Measurements from ENCODE around the gene ELOA.

ELOA gene

DNA sequence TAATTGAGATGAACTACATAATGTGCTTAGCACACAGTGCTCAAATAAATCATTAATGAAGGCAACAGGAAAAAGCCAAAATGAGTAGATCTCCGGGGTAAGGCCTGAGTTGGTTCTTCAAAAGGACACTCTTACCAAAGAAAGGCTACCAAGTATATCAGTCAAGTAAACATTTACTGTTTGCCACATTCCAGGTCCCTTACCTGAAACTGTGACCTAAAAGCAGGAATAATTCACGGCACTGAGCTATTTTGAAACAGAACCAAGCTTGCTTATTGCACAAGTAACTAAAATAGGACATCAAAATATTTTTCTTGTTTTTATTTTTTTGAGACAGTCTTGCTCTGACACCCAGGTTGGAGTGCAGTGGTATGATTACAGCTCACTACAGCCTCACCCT, 32.9 kb downstream of the ELOA start:
- no peak for TF ChIP-seq TAF1 (IDR thresholded peaks at IDR 0.05; ENCODE audit: low read depth)
- TF ChIP-seq EGR1 (IDR thresholded peaks at IDR 0.05): no peak
- no peak for TF ChIP-seq YY1 (IDR thresholded peaks at IDR 0.05; ENCODE audit: low read depth)
- TF ChIP-seq ZBTB7A (IDR thresholded peaks at IDR 0.05; ENCODE audit: low read depth): no peak
- TF ChIP-seq CEBPB (IDR thresholded peaks at IDR 0.05): no peak
- no peak for TF ChIP-seq CREB1 (IDR thresholded peaks at IDR 0.05; ENCODE audit: low read depth)
- TF ChIP-seq FOXM1 (IDR thresholded peaks at IDR 0.05; ENCODE audit: borderline replicate concordance, low read depth): no peak
- TF ChIP-seq, protein P1, sequence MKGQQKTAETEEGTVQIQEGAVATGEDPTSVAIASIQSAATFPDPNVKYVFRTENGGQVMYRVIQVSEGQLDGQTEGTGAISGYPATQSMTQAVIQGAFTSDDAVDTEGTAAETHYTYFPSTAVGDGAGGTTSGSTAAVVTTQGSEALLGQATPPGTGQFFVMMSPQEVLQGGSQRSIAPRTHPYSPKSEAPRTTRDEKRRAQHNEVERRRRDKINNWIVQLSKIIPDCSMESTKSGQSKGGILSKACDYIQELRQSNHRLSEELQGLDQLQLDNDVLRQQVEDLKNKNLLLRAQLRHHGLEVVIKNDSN (IDR thresholded peaks at IDR 0.05): no peak
- TF ChIP-seq EP300 (IDR thresholded peaks at IDR 0.05; ENCODE audit: borderline replicate concordance): no peak
- no peak for TF ChIP-seq TEAD4 (IDR thresholded peaks at IDR 0.05)
- TF ChIP-seq, protein P2, sequence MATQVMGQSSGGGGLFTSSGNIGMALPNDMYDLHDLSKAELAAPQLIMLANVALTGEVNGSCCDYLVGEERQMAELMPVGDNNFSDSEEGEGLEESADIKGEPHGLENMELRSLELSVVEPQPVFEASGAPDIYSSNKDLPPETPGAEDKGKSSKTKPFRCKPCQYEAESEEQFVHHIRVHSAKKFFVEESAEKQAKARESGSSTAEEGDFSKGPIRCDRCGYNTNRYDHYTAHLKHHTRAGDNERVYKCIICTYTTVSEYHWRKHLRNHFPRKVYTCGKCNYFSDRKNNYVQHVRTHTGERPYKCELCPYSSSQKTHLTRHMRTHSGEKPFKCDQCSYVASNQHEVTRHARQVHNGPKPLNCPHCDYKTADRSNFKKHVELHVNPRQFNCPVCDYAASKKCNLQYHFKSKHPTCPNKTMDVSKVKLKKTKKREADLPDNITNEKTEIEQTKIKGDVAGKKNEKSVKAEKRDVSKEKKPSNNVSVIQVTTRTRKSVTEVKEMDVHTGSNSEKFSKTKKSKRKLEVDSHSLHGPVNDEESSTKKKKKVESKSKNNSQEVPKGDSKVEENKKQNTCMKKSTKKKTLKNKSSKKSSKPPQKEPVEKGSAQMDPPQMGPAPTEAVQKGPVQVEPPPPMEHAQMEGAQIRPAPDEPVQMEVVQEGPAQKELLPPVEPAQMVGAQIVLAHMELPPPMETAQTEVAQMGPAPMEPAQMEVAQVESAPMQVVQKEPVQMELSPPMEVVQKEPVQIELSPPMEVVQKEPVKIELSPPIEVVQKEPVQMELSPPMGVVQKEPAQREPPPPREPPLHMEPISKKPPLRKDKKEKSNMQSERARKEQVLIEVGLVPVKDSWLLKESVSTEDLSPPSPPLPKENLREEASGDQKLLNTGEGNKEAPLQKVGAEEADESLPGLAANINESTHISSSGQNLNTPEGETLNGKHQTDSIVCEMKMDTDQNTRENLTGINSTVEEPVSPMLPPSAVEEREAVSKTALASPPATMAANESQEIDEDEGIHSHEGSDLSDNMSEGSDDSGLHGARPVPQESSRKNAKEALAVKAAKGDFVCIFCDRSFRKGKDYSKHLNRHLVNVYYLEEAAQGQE (IDR thresholded peaks at IDR 0.05; ENCODE audit: low read depth): no peak
- TF ChIP-seq, protein P3, sequence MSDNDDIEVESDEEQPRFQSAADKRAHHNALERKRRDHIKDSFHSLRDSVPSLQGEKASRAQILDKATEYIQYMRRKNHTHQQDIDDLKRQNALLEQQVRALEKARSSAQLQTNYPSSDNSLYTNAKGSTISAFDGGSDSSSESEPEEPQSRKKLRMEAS (IDR thresholded peaks at IDR 0.05): no peak
- TF ChIP-seq NFIC (IDR thresholded peaks at IDR 0.05): no peak

DNA sequence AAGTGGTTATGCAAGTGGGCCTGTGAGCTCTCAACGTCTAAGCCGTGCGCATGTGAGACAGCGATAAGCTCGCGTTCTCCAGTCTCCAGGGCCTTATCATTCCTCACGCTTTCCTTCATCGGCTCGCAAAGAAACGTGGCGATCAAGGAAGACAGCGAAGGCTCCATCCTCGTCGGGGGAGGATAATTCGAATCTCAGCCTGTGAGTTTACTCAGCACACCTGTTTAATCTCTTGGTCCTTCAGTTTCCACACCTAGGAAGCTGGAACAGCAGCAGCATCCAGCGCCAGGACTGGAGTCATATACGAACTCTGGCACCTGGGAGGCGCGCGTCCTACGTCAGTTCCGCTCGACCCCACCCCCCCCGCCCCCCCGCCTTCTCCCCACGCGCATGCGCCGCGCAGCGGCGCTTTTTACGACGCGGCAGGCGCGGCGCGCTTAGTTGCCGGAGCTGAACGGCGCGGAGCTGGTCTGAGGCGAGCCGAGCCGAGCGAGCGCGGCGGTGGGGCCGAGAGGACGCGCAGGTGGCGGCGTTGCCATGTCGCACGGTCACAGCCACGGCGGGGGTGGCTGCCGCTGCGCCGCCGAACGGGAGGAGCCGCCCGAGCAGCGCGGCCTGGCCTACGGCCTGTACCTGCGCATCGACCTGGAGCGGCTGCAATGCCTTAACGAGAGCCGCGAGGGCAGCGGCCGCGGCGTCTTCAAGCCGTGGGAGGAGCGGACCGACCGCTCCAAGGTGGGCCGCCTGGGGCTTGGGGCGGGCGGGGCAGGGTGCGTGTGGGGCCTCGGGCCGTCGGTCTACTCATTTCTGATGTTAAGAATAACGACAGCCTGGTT, 34.9 kb downstream of the ELOA start, which contains the start of gene PITHD1:
PITHD1 (plus strand) TSS at position 440 of the 836 bp plus-strand sequence; CDS start at position 538, 98 bp downstream.
- peak; percentile 42; the same call in 1 of the 2 replicates for TF ChIP-seq FOXM1 (IDR thresholded peaks at IDR 0.05; ENCODE audit: borderline replicate concordance, low read depth)
- TF ChIP-seq CREB1 (IDR thresholded peaks at IDR 0.05; ENCODE audit: low read depth): peak; percentile 86
- TF ChIP-seq EGR1 (IDR thresholded peaks at IDR 0.05): no peak
- peak; percentile 47; the same call in 1 of the 2 replicates for TF ChIP-seq YY1 (IDR thresholded peaks at IDR 0.05; ENCODE audit: low read depth)
- TF ChIP-seq NFIC (IDR thresholded peaks at IDR 0.05): 0 out of 2 replicates have a peak, but pooled peaks have one; percentile 8
- no peak for TF ChIP-seq RAD21 (IDR thresholded peaks at IDR 0.05; ENCODE audit: low read depth)
- TF ChIP-seq TAF1 (IDR thresholded peaks at IDR 0.05; ENCODE audit: low read depth): peak; percentile 74; the same call in 1 of the 2 replicates
- TF ChIP-seq, protein P2 (IDR thresholded peaks at IDR 0.05; ENCODE audit: low read depth): no peak
- TF ChIP-seq EP300 (IDR thresholded peaks at IDR 0.05; ENCODE audit: borderline replicate concordance): peak; percentile 34; the same call in 1 of the 2 replicates

DNA sequence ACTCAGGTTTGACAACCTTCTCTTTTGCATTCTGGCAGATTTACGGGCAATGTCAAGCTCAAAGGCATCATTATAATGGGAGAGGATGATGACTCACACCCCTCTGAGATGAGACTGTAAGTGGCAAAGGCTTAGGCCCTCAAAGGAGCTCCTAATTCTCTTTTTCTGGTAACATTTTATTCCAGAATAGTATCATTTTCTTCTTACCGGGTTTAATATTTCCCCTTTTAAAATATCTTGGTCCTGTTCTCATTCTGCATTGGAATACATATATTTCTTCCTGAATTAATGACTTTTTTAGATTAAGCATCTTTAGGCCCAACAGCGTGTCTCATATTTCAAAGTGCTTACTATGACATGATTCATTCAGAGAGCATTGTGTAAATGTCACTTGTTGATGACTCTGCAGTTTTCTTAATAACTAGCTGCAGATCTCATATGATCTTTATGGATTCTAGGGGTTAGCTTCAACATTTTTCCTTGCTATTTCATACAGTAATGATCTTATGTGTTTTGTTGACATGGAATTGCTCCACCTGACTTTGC, 36.6 kb downstream of the ELOA start:
- no peak for TF ChIP-seq CEBPB (IDR thresholded peaks at IDR 0.05)
- no peak for TF ChIP-seq EP300 (IDR thresholded peaks at IDR 0.05; ENCODE audit: borderline replicate concordance)
- no peak for TF ChIP-seq FOXM1 (IDR thresholded peaks at IDR 0.05; ENCODE audit: borderline replicate concordance, low read depth)
- TF ChIP-seq EGR1 (IDR thresholded peaks at IDR 0.05): no peak
- no peak for TF ChIP-seq RAD21 (IDR thresholded peaks at IDR 0.05; ENCODE audit: low read depth)
- no peak for TF ChIP-seq NFIC (IDR thresholded peaks at IDR 0.05)
- no peak for TF ChIP-seq YY1 (IDR thresholded peaks at IDR 0.05; ENCODE audit: low read depth)
- TF ChIP-seq TCF12 (IDR thresholded peaks at IDR 0.05; ENCODE audit: low read depth): no peak
- TF ChIP-seq CREB1 (IDR thresholded peaks at IDR 0.05; ENCODE audit: low read depth): no peak
- TF ChIP-seq, protein P3 (IDR thresholded peaks at IDR 0.05): no peak
- TF ChIP-seq TEAD4 (IDR thresholded peaks at IDR 0.05): no peak
- TF ChIP-seq, protein P1 (IDR thresholded peaks at IDR 0.05): no peak
- no peak for TF ChIP-seq ZBTB7A (IDR thresholded peaks at IDR 0.05; ENCODE audit: low read depth)
- no peak for TF ChIP-seq TAF1 (IDR thresholded peaks at IDR 0.05; ENCODE audit: low read depth)

DNA sequence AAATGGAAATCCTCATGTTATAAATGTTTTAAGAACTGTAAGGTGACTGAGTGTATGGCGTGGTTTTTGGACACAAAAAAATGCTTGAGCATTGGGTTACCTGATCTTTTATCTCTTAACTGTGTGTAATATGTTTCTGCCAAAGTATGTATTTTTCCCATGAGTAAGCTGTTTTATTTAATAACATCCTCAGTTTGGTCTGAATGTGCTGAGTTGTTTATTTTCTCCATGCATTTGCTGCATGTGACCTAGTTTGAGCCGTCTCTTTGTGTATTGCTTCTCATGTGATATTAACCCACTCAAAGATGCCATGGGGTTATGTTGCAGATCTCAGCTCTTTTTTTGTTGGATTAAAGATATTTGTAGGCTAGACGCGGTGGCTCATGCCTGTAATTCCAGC, 41.6 kb downstream of the ELOA start:
- TF ChIP-seq CREB1 (IDR thresholded peaks at IDR 0.05; ENCODE audit: low read depth): no peak
- TF ChIP-seq RAD21 (IDR thresholded peaks at IDR 0.05; ENCODE audit: low read depth): no peak
- TF ChIP-seq YY1 (IDR thresholded peaks at IDR 0.05; ENCODE audit: low read depth): no peak
- TF ChIP-seq NFIC (IDR thresholded peaks at IDR 0.05): no peak
- TF ChIP-seq TCF12 (IDR thresholded peaks at IDR 0.05; ENCODE audit: low read depth): no peak
- TF ChIP-seq ZBTB7A (IDR thresholded peaks at IDR 0.05; ENCODE audit: low read depth): no peak
- no peak for TF ChIP-seq TEAD4 (IDR thresholded peaks at IDR 0.05)
- no peak for TF ChIP-seq CEBPB (IDR thresholded peaks at IDR 0.05)
- no peak for TF ChIP-seq EGR1 (IDR thresholded peaks at IDR 0.05)
- no peak for TF ChIP-seq TAF1 (IDR thresholded peaks at IDR 0.05; ENCODE audit: low read depth)
- TF ChIP-seq FOXM1 (IDR thresholded peaks at IDR 0.05; ENCODE audit: borderline replicate concordance, low read depth): no peak
- TF ChIP-seq, protein P3 (IDR thresholded peaks at IDR 0.05): no peak
- TF ChIP-seq, protein P2 (IDR thresholded peaks at IDR 0.05; ENCODE audit: low read depth): no peak
- no peak for TF ChIP-seq EP300 (IDR thresholded peaks at IDR 0.05; ENCODE audit: borderline replicate concordance)
